B cell (primary cell): Measurements from ENCODE around the gene ARHGAP18. TPM values are rescaled to one million over a fixed set of nuclear protein-coding genes. Genes with fewer than 3 reads are reported as not detected.

Experiments
- ATAC-seq: fragments of 200-7000 bp; cut with Tn5 transposase; one replicate; pipeline ENCODE4 v1.10.0; 2021; ENCODE audit warnings: low read depth, mild to moderate bottlenecking, moderate number of reproducible peaks, moderate library complexity
- CTCF ChIA-PET: fragments of 350-600 bp; sonication (Branson Sonifier 250); formaldehyde crosslinking; loops from one replicate; lab custom pipeline; 2021; ENCODE audit warnings: antibody characterized with exemption, inconsistent platforms; lab: Charles Lee
- POLR2A ChIA-PET: fragments of 350-600 bp; sonication (Branson Sonifier 250); formaldehyde crosslinking; loops from one replicate; lab custom pipeline; 2021; ENCODE audit warnings: antibody characterized with exemption; lab: Charles Lee
- DNase-seq: peaks from one replicate; pipeline ENCODE4 v3.0.0; 2013
- H2AFZ ChIP-seq: 2 replicates; pipeline ENCODE4 v1.6.1; 2012; ENCODE audit warnings: mild to moderate bottlenecking, low read depth, low read length; ENCODE audit not compliant: insufficient read depth, poor library complexity, severe bottlenecking
- H3K27ac ChIP-seq, 2 donors: 1 replicate in 1 of 2; 2 replicates in 1 of 2; pipeline ENCODE4 v1.5.1; 2012 to 2013; ENCODE audit warnings: low read length in 2 of 2, mild to moderate bottlenecking in 2 of 2, moderate library complexity in 1 of 2
- H3K27me3 ChIP-seq, 4 experiments: fragments of 200-600 bp in 1 of 4; sonication (generic) in 1 of 4; replicated peaks in 1 of 4; 1 replicate in 2 of 4; 2 replicates in 2 of 4; pipeline versions ENCODE4 v1.6.1 to v1.7.0; 2013 to 2016; ENCODE audit warnings: low read length in 3 of 4, mild to moderate bottlenecking in 2 of 4, mixed read lengths in 1 of 4, moderate library complexity in 1 of 4; ENCODE audit not compliant: insufficient read depth in 4 of 4, control insufficient read depth in 3 of 4; ENCODE audit errors: control extremely low read depth in 1 of 4
- H3K36me3 ChIP-seq, 2 experiments: replicated peaks in 1 of 2; 1 replicate in 1 of 2; 2 replicates in 1 of 2; pipeline versions ENCODE4 v1.6.1 to v1.7.1; 2013; ENCODE audit warnings: low read length in 1 of 2; ENCODE audit not compliant: insufficient read depth in 2 of 2, control insufficient read depth in 1 of 2; ENCODE audit errors: control extremely low read depth in 1 of 2, extremely low read depth in 1 of 2
- H3K4me1 ChIP-seq, 2 donors: fragments of 200-600 bp in 1 of 2; sonication (generic) in 1 of 2; 1 replicate in 1 of 2; 2 replicates in 1 of 2; pipeline versions ENCODE4 v1.5.1 to v1.6.1; 2013 to 2017; ENCODE audit warnings: low read length in 2 of 2; ENCODE audit not compliant: control insufficient read depth in 2 of 2, insufficient read depth in 2 of 2
- H3K4me2 ChIP-seq: replicated peaks from 2 replicates; pipeline ENCODE3; 2012; ENCODE audit warnings: mild to moderate bottlenecking, low read depth, low read length; ENCODE audit not compliant: poor library complexity, severe bottlenecking
- H3K4me3 ChIP-seq, 5 experiments: fragments of 200-600 bp in 1 of 5; sonication (generic) in 1 of 5; 1 replicate in 3 of 5; 2 replicates in 2 of 5; pipeline versions ENCODE4 v1.5.1 to v1.7.0; 2011 to 2016; ENCODE audit warnings: low read length in 4 of 5, mild to moderate bottlenecking in 4 of 5, low read depth in 2 of 5, control low read depth in 1 of 5, moderate library complexity in 1 of 5; ENCODE audit not compliant: insufficient read depth in 1 of 5; ENCODE audit errors: control extremely low read depth in 1 of 5, extremely low read depth in 1 of 5
- H3K79me2 ChIP-seq: fragments of 200-600 bp; sonication (generic); one replicate; pipeline ENCODE4 v1.6.0; 2016; ENCODE audit warnings: low read length; ENCODE audit not compliant: control insufficient read depth, insufficient read depth
- H3K9ac ChIP-seq: fragments of 200-600 bp; sonication (generic); 2 replicates; pipeline ENCODE4 v1.6.1; 2017; ENCODE audit warnings: mild to moderate bottlenecking, low read length, moderate library complexity
- H3K9me3 ChIP-seq, 3 donors: one replicate each; pipeline versions ENCODE4 v1.6.1 to v1.7.1; 2013; ENCODE audit warnings: low read length in 2 of 3; ENCODE audit not compliant: control insufficient read depth in 2 of 3, insufficient read depth in 1 of 3; ENCODE audit errors: control extremely low read depth in 1 of 3
- H4K20me1 ChIP-seq: 2 replicates; pipeline ENCODE4 v1.6.0; 2012; ENCODE audit warnings: mild to moderate bottlenecking, low read length; ENCODE audit not compliant: insufficient read depth, control insufficient read depth, poor library complexity, severe bottlenecking
- H3K27ac Mint-ChIP-seq: one replicate; pipeline ENCODE4 v1.8.0; 2021; ENCODE audit warnings: mixed read lengths
- H3K27me3 Mint-ChIP-seq: one replicate; pipeline ENCODE4 v1.8.0; 2021; ENCODE audit warnings: mixed read lengths
- H3K4me1 Mint-ChIP-seq: one replicate; pipeline ENCODE4 v1.8.0; 2021; ENCODE audit warnings: mixed read lengths
- H3K4me3 Mint-ChIP-seq: one replicate; pipeline ENCODE4 v1.8.0; 2021; ENCODE audit warnings: mixed read lengths
- H3K9me3 Mint-ChIP-seq: one replicate; pipeline ENCODE4 v1.8.0; 2022; ENCODE audit warnings: mixed read lengths; ENCODE audit not compliant: insufficient read depth
- EZH2 ChIP-seq: IDR thresholded peaks from 2 replicates; pipeline ENCODE4 v1.6.1; 2012; ENCODE audit warnings: borderline replicate concordance, low read depth, mild to moderate bottlenecking, moderate library complexity, low read length; ENCODE audit not compliant: insufficient read depth, poor library complexity, severe bottlenecking
- WGBS: methylation state at CpG from one replicate; pipeline ENCODE4 v1.1.5; 2013; ENCODE audit warnings: missing lambda C conversion rate; ENCODE audit not compliant: insufficient coverage; 5-methylcytosine and 5-hydroxymethylcytosine counted together
- intact Hi-C: fragments of 100-400 bp; cut with micrococcal nuclease; formaldehyde crosslinking; loops from one replicate; pipeline ENCODE4 v1.10.0; 2022
- polyA plus RNA-seq: library from polyadenylated mRNA; depleted of rRNA; stranded (reverse); fragments of >200 nt; gene quantifications from 2 replicates; pipeline ENCODE4 v1.2.3, GENCODE V29; 2012
- total RNA-seq, 2 donors: library from RNA; stranded (reverse); fragments of 120-200 nt in 1 of 2; gene quantifications; 1 replicate in 1 of 2; 2 replicates in 1 of 2; pipeline versions ENCODE4 v1.2.3 to v1.2.4, GENCODE V29; 2013 to 2022
- TF ChIP-seq, protein P1 (sequence below): fragments of 200-600 bp; IDR thresholded peaks from one replicate; pipeline ENCODE4 v1.8.0; 2022; ENCODE audit warnings: antibody characterized with exemption, mild to moderate bottlenecking

ARHGAP18 gene
- total and polyA plus RNA-seq, 2 donors (not counting 1 experiment from before 2014, with no cell fraction given) = 0.95 to 3.9 TPM

DNA sequence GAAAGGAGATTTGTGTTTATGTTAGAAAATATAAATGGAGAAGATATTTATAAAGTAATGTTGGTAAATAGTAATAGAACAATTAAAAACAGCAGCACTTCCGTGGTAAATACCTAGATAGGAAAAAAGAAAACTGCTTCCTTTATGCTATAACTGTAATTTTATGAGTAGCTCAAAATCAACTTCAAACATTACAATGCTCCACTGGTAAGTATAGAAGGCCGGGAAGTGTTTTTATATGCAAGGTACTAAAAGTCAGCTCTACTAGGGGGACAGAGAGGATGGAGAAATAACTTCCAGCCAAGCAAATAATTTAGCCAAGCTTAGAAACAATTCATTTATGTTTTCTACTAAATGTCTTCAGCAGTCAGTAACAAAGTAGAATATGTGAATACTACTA is 56.7 kb downstream of the ARHGAP18 start:
- no peak overlapping the region for H3K4me3 Mint-ChIP-seq
- Histone ChIP-seq H3K9ac (no peak overlapping the region), H3K4me2 (no peak overlapping the region), H3K9me3 (no peaks in the 10 kb centered on the region), H4K20me1 (no peaks in the 10 kb centered on the region), H3K79me2 (no peaks in the 10 kb centered on the region), H3K27me3 (no peaks in the 10 kb centered on the region), H3K4me3 (no peak overlapping the region), H2AFZ (no peak overlapping the region), H3K36me3 (no peaks in the 10 kb centered on the region), H3K27ac (no peak overlapping the region), H3K4me1 (no peaks in the 10 kb centered on the region)
- WGBS = no CpG with 5 or more reads among the region's 2 CpGs
- TF ChIP-seq, protein P1, sequence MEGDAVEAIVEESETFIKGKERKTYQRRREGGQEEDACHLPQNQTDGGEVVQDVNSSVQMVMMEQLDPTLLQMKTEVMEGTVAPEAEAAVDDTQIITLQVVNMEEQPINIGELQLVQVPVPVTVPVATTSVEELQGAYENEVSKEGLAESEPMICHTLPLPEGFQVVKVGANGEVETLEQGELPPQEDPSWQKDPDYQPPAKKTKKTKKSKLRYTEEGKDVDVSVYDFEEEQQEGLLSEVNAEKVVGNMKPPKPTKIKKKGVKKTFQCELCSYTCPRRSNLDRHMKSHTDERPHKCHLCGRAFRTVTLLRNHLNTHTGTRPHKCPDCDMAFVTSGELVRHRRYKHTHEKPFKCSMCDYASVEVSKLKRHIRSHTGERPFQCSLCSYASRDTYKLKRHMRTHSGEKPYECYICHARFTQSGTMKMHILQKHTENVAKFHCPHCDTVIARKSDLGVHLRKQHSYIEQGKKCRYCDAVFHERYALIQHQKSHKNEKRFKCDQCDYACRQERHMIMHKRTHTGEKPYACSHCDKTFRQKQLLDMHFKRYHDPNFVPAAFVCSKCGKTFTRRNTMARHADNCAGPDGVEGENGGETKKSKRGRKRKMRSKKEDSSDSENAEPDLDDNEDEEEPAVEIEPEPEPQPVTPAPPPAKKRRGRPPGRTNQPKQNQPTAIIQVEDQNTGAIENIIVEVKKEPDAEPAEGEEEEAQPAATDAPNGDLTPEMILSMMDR = no peak
- TF ChIP-seq EZH2 = no peak
- H3K9me3 Mint-ChIP-seq = no peaks in the 10 kb centered on the region
- POLR2A ChIA-PET = no interaction called here
- intact Hi-C loops = no loop called here
- no peak for ATAC-seq
- no peak for DNase-seq
- H3K27ac Mint-ChIP-seq = no peak overlapping the region
- no peaks in the 10 kb centered on the region for H3K27me3 Mint-ChIP-seq
- peaks cover 5% of the 10 kb centered on the region for H3K4me1 Mint-ChIP-seq
- CTCF ChIA-PET = interaction anchor here (3.3 kb wide), 1 partner anchor 77 kb away, joined by 10 read pairs; no protein-coding TSS in a partner anchor

DNA sequence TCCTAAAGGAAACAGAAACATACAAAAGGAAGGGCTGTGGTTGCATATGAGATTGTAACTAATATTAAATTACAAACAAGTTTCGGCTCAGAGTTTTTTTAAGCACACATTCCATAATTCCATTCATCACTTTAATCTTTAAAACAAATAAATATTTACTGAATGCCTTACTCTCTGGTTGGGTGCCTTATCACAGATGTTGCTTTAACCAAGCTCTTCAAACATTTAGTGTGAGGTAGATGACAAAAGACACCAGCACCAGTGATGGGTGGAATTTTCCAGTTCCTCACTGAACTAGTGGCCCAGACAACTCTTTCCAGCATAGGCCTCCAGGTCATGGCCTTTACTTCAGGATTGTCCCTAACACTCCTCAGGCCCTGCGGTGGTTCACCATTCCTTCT is 58.7 kb downstream of the ARHGAP18 start:
- no peak for DNase-seq
- H3K9me3 ChIP-seq = no peaks in the 10 kb centered on the region
- H3K9me3 Mint-ChIP-seq = no peaks in the 10 kb centered on the region
- no peak overlapping the region for H2AFZ ChIP-seq
- H3K36me3 ChIP-seq = no peaks in the 10 kb centered on the region
- no peak overlapping the region for H3K4me3 Mint-ChIP-seq
- no peak overlapping the region for H3K9ac ChIP-seq
- ChIA-PET CTCF (no interaction called here), POLR2A (no interaction called here)
- H3K27me3 ChIP-seq = no peaks in the 10 kb centered on the region
- no peaks in the 10 kb centered on the region for H3K27me3 Mint-ChIP-seq
- intact Hi-C loops = no loop called here
- H3K4me1 Mint-ChIP-seq = no peaks in the 10 kb centered on the region
- H3K27ac Mint-ChIP-seq = no peak overlapping the region
- no peaks in the 10 kb centered on the region for H4K20me1 ChIP-seq
- WGBS = 100% methylated on average over 1 of the region's 2 CpGs
- no peak overlapping the region for H3K4me3 ChIP-seq
- TF ChIP-seq, protein P1 = no peak
- no peak for TF ChIP-seq EZH2
- no peaks in the 10 kb centered on the region for H3K79me2 ChIP-seq
- ATAC-seq = no peak
- H3K27ac ChIP-seq = no peak overlapping the region
- H3K4me2 ChIP-seq = no peak overlapping the region
- no peaks in the 10 kb centered on the region for H3K4me1 ChIP-seq
